CD14-positive monocyte (primary cell): Measurements from ENCODE around the gene ANO2. TPM values are rescaled to one million over a fixed set of nuclear protein-coding genes. Genes with fewer than 3 reads are reported as not detected.
"Not testable (repeated sequence)": the region's sequence is repeated elsewhere in the genome, so short reads cannot be mapped to it uniquely, and the experiment has no call there.

Source experiments
- DNase-seq, 3 donors: peaks; one replicate each; pipeline ENCODE4 v3.0.0-alpha.2; 2011 to 2022
- H2AFZ ChIP-seq: 2 replicates; pipeline ENCODE4 v1.6.0; 2012; ENCODE audit warnings: mild to moderate bottlenecking, low read depth, low read length, inconsistent platforms; ENCODE audit not compliant: insufficient read depth, poor library complexity, severe bottlenecking
- H3K27ac ChIP-seq, 2 donors: 1 replicate in 1 of 2; 2 replicates in 1 of 2; pipeline ENCODE4 v1.5.1; 2012 to 2013; ENCODE audit warnings: low read length in 2 of 2, control low read depth in 1 of 2, inconsistent platforms in 1 of 2, low read depth in 1 of 2, mild to moderate bottlenecking in 1 of 2
- H3K27me3 ChIP-seq, 2 donors: one replicate each; pipeline versions ENCODE4 v1.6.0 to v1.6.1; 2011 to 2013; ENCODE audit warnings: low read length in 2 of 2; ENCODE audit not compliant: control insufficient read depth in 2 of 2, insufficient read depth in 2 of 2
- H3K36me3 ChIP-seq, 2 donors: replicated peaks in 1 of 2; 1 replicate in 1 of 2; 2 replicates in 1 of 2; pipeline versions ENCODE4 v1.5.1 to v1.6.1; 2012 to 2013; ENCODE audit warnings: low read length in 2 of 2, control low read depth in 1 of 2, inconsistent platforms in 1 of 2, mild to moderate bottlenecking in 1 of 2; ENCODE audit not compliant: insufficient read depth in 2 of 2, control insufficient read depth in 1 of 2
- H3K4me1 ChIP-seq, 2 donors: 1 replicate in 1 of 2; 2 replicates in 1 of 2; pipeline versions ENCODE4 v1.5.1 to v1.6.1; 2012 to 2013; ENCODE audit warnings: low read length in 2 of 2, control low read depth in 1 of 2, inconsistent platforms in 1 of 2, mild to moderate bottlenecking in 1 of 2, moderate library complexity in 1 of 2; ENCODE audit not compliant: insufficient read depth in 2 of 2, control insufficient read depth in 1 of 2
- H3K4me2 ChIP-seq: replicated peaks from 2 replicates; pipeline ENCODE3; 2012; ENCODE audit warnings: low read length, moderate library complexity, mild to moderate bottlenecking; ENCODE audit not compliant: poor library complexity, severe bottlenecking; ENCODE audit errors: extremely low read depth
- H3K4me3 ChIP-seq, 3 experiments: fragments of 200-600 bp in 1 of 3; sonication (generic) in 1 of 3; replicated peaks in 1 of 3; 1 replicate in 2 of 3; 2 replicates in 1 of 3; pipeline ENCODE4 v1.5.1; 2011 to 2013; ENCODE audit warnings: low read length in 3 of 3, mild to moderate bottlenecking in 3 of 3, control low read depth in 2 of 3, low read depth in 2 of 3, inconsistent platforms in 1 of 3, moderate library complexity in 1 of 3
- H3K79me2 ChIP-seq: 2 replicates; pipeline ENCODE4 v1.6.0; 2012; ENCODE audit warnings: mild to moderate bottlenecking, control low read depth, inconsistent platforms, low read length, moderate library complexity; ENCODE audit not compliant: insufficient read depth
- H3K9ac ChIP-seq: 2 replicates; pipeline ENCODE4 v1.6.0; 2017; ENCODE audit warnings: low read length, mild to moderate bottlenecking; ENCODE audit not compliant: insufficient read depth, poor library complexity, severe bottlenecking
- H3K9me3 ChIP-seq, 2 donors: replicated peaks in 1 of 2; 1 replicate in 1 of 2; 2 replicates in 1 of 2; pipeline versions ENCODE4 v1.5.1 to v1.6.1; 2012 to 2013; ENCODE audit warnings: low read length in 2 of 2, control low read depth in 1 of 2; ENCODE audit not compliant: control insufficient read depth in 1 of 2, insufficient read depth in 1 of 2
- H4K20me1 ChIP-seq: 2 replicates; pipeline ENCODE4 v1.6.0; 2012; ENCODE audit warnings: mild to moderate bottlenecking, low read length, control low read depth, moderate library complexity; ENCODE audit not compliant: insufficient read depth
- H3K27ac Mint-ChIP-seq, 7 donors: one replicate each; pipeline ENCODE4 v1.8.0; 2020; ENCODE audit warnings: mild to moderate bottlenecking in 7 of 7, mixed read lengths in 7 of 7, moderate library complexity in 6 of 7, inconsistent platforms in 2 of 7
- H3K27me3 Mint-ChIP-seq, 3 donors: one replicate each; pipeline ENCODE4 v1.8.0; 2021 to 2022; ENCODE audit warnings: low read depth in 3 of 3, mild to moderate bottlenecking in 3 of 3, mixed read lengths in 3 of 3, moderate library complexity in 3 of 3, inconsistent platforms in 1 of 3
- H3K36me3 Mint-ChIP-seq, 2 donors: one replicate each; pipeline ENCODE4 v1.8.0; 2020; ENCODE audit warnings: mixed read lengths in 2 of 2, inconsistent platforms in 1 of 2, mild to moderate bottlenecking in 1 of 2
- H3K4me1 Mint-ChIP-seq: one replicate; pipeline ENCODE4 v1.8.0; 2020; ENCODE audit warnings: mild to moderate bottlenecking, mixed read lengths
- H3K4me3 Mint-ChIP-seq, 2 donors: one replicate each; pipeline ENCODE4 v1.8.0; 2020; ENCODE audit warnings: mild to moderate bottlenecking in 2 of 2, mixed read lengths in 2 of 2, moderate library complexity in 1 of 2
- H3K9me3 Mint-ChIP-seq, 7 donors: one replicate each; pipeline ENCODE4 v1.8.0; 2020 to 2022; ENCODE audit warnings: mixed read lengths in 7 of 7, mild to moderate bottlenecking in 6 of 7, moderate library complexity in 6 of 7, inconsistent platforms in 2 of 7
- WGBS: methylation state at CpG from one replicate; pipeline ENCODE4 v1.1.5; 2013; ENCODE audit warnings: missing lambda C conversion rate; ENCODE audit not compliant: insufficient coverage; 5-methylcytosine and 5-hydroxymethylcytosine counted together
- intact Hi-C, 2 donors: fragments of 100-400 bp; cut with micrococcal nuclease; formaldehyde crosslinking; loops; one replicate each; pipeline versions ENCODE4 v1.15.0 to v1.15.1; 2023
- polyA plus RNA-seq, 3 donors: library from polyadenylated mRNA; depleted of rRNA in 1 of 3; unstranded in 2 of 3; stranded (reverse) in 1 of 3; fragments of 300-500 nt in 2 of 3; fragments of >200 nt in 1 of 3; fragmentation: Illumina TruSeq in 2 of 3; gene quantifications; 1 replicate in 2 of 3; 2 replicates in 1 of 3; pipeline ENCODE4 v1.2.3, GENCODE V29; 2012 to 2021
- TF ChIP-seq, protein P1 (sequence below): fragments of 200-600 bp; IDR thresholded peaks from one replicate; pipeline ENCODE4 v1.8.0; 2022; ENCODE audit warnings: antibody characterized with exemption, mild to moderate bottlenecking

ANO2 gene
- polyA plus RNA-seq, 3 donors = not detected

- no peak overlapping the region for H3K4me3 Mint-ChIP-seq
- no peak overlapping the region for H3K27ac ChIP-seq
- intact Hi-C loops = no loop called here
- no peaks in the 10 kb centered on the region for H3K36me3 ChIP-seq
- H4K20me1 ChIP-seq = no peaks in the 10 kb centered on the region
- H3K27ac Mint-ChIP-seq = peak overlapping the region in 1 of 7 donors; percentile 8
- no peaks in the 10 kb centered on the region for H3K4me1 ChIP-seq
- peaks cover 2 to 3% (median 3%) of the 10 kb centered on the region in 3 donors for H3K27me3 Mint-ChIP-seq
- H3K4me3 ChIP-seq = no peak overlapping the region
- H3K36me3 Mint-ChIP-seq = no peaks in the 10 kb centered on the region
- no peaks in the 10 kb centered on the region for H3K27me3 ChIP-seq
- no peaks in the 10 kb centered on the region for H3K4me1 Mint-ChIP-seq
- no peak overlapping the region for H3K4me2 ChIP-seq
- no peak overlapping the region for H3K9ac ChIP-seq
- no peaks in the 10 kb centered on the region for H3K79me2 ChIP-seq
- H3K9me3 Mint-ChIP-seq = peaks cover 0 to 8% (median 0%) of the 10 kb centered on the region in 7 donors
- 61% methylated on average over 4 of the region's 5 CpGs for WGBS
- H3K9me3 ChIP-seq = no peaks in the 10 kb centered on the region
- TF ChIP-seq, protein P1, sequence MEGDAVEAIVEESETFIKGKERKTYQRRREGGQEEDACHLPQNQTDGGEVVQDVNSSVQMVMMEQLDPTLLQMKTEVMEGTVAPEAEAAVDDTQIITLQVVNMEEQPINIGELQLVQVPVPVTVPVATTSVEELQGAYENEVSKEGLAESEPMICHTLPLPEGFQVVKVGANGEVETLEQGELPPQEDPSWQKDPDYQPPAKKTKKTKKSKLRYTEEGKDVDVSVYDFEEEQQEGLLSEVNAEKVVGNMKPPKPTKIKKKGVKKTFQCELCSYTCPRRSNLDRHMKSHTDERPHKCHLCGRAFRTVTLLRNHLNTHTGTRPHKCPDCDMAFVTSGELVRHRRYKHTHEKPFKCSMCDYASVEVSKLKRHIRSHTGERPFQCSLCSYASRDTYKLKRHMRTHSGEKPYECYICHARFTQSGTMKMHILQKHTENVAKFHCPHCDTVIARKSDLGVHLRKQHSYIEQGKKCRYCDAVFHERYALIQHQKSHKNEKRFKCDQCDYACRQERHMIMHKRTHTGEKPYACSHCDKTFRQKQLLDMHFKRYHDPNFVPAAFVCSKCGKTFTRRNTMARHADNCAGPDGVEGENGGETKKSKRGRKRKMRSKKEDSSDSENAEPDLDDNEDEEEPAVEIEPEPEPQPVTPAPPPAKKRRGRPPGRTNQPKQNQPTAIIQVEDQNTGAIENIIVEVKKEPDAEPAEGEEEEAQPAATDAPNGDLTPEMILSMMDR = no peak
- no peak for DNase-seq
- H2AFZ ChIP-seq = no peak overlapping the region
Observed at GRCh38 chr12:5678176-5678575, 266.9 kb downstream of the ANO2 start.

DNA sequence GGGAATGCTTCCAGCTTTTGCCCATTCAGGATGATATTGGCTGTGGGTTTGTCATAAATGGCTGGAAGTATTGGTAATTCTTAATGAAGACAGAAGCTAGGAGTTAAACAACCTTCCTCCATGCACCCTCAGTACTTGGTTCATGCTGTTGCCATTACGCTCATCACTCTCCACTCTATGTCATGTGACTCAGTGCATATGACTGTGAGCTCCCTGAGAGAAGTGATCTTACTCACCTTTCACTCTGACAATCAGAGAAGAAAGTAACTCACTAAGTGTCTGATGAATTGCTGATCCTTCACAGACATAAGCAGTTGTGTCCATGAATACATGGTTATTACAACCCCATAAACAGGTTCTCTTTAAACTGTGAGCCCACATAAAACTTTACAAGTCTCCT, 275.4 kb downstream of the ANO2 start:
- intact Hi-C loops, H3K4me1 ChIP-seq, H3K9me3 ChIP-seq, H4K20me1 ChIP-seq, H3K9me3 Mint-ChIP-seq, H3K4me2 ChIP-seq, H3K27me3 Mint-ChIP-seq, H3K27me3 ChIP-seq, H2AFZ ChIP-seq, H3K36me3 ChIP-seq, H3K27ac Mint-ChIP-seq, H3K4me3 Mint-ChIP-seq, DNase-seq, H3K9ac ChIP-seq, H3K27ac ChIP-seq, H3K4me3 ChIP-seq, H3K4me1 Mint-ChIP-seq, H3K36me3 Mint-ChIP-seq, H3K79me2 ChIP-seq: not testable (repeated sequence)
- 80% methylated on average over 1 of the region's 1 CpG for WGBS
